Stimulated activated CD4-positive, alpha-beta T cell treated with anti-CD3 and anti-CD28 coated beads, Interleukin-2, amount 100 ng/mL, for 48 hours (primary cell): ENCODE results near the gene GFRA1.

Source experiments
- DNase-seq, 2 donors: peaks; one replicate each; pipeline ENCODE4 v3.0.0-alpha.2; 2020

GFRA1 gene, protein sequence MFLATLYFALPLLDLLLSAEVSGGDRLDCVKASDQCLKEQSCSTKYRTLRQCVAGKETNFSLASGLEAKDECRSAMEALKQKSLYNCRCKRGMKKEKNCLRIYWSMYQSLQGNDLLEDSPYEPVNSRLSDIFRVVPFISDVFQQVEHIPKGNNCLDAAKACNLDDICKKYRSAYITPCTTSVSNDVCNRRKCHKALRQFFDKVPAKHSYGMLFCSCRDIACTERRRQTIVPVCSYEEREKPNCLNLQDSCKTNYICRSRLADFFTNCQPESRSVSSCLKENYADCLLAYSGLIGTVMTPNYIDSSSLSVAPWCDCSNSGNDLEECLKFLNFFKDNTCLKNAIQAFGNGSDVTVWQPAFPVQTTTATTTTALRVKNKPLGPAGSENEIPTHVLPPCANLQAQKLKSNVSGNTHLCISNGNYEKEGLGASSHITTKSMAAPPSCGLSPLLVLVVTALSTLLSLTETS

DNA sequence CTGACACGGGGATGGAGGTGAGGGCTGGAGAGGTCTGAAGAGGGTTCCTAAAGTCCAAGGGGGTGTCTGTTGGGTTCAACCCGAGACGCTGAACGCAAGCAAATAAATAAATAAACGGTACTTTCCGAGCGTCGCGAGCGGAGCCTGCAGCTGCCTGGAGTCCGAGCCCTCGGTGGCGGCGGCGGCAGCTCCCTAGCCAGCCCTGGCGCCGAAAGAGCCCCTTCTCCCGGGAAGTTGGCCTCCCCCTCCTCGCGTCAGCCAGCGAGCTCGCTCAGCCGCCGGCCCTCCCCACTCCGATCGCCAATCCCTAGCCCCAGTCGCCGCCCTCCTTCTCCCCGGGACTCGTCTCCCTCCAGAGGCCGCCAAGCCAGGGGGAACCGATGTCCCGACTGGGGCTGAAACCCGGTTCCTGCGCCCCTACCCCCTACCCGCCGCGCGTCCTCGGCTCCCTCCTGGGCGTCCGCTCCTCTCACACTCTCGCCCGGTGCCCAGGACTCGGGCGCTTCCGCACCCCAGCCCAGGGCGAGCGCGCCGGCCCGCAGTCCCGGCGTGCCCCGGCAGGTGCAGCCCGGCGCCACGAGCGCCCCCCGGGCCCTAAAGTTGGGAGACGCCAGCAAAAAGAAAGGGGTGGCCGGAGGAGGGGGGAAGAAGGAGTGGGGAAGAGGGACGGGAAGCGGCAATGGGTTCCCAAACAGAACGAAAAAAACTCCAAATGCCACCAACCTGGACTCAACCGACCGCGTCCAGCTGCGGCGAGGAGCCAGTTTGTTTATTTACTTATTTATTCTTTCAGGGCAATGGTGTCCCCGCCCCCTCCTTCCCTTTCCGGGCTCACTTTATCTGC is at the start of gene GFRA1:
TSS of gene GFRA1 (minus strand) at position 767 of the 844 bp plus-strand sequence. CDS start 1,177 bp downstream, outside the sequence.
- DNase-seq = no peak

GRCh38 chr10:116316503-116316902 is 43.5 kb upstream of the GFRA1 start:
- no peak for DNase-seq

DNA sequence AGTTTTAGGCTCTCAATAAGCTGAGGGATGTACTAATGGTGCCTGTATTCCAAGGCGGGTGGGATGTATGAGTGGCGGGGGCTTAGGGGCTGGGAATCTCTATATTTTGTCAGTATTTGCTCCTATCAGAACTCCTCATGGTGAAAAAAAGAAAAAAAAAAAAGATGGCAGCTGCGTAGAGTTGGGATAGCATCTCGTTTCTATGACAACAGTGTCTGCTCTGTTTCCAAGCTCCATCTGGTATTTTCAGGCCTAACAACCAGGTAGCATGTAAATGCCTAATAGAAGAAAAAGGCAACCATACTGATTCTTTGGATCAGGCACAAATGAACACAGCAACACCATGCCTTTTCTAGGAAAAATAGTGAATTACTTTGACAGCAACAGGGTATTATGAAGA is 39.5 kb upstream of the GFRA1 start:
- DNase-seq = no peak

- no peak for DNase-seq
Measured at GRCh38 chr10:116311706-116312490, 38.9 kb upstream of the GFRA1 start.

DNA sequence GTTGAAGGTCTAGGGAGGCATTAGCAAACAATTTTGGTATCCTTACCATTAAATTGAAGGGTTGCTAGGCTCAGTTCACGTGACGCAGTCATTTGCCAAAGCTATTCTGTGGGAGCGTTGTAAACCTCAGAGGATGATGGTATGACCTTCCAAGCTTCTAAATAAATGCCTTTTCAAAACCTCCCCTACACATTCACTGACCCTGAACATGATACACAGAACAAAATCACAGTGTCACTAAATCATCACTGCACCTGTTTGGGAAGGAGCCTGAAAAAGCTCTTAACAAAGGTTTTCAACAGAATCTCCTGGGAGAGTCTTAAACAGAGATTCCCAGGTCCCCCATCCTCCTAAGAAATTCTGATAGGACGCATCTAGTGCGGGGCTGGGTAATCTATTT is 38.0 kb upstream of the GFRA1 start:
- no peak for DNase-seq

DNA sequence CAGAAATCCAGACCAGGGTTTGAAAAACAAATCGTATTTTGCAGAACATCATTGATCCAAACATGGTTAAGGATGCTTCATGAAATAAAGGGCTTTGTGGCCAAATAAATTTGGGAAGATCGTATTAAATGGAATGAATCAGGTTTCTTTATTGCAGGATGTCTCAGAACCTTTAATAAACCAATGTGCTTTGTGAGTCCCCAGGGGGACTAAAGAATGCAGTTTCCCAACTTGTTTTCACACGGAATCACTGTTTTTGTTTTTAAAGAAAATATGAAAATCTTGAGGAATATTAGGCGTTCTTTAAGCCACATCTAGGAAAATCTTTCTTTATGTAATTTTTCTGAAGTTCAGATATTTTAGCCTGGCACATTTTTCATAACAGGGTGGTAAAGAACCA is 34.4 kb upstream of the GFRA1 start:
- DNase-seq = no peak

GRCh38 chr10:116306847-116307246 is 33.8 kb upstream of the GFRA1 start:
- DNase-seq = no peak

DNA sequence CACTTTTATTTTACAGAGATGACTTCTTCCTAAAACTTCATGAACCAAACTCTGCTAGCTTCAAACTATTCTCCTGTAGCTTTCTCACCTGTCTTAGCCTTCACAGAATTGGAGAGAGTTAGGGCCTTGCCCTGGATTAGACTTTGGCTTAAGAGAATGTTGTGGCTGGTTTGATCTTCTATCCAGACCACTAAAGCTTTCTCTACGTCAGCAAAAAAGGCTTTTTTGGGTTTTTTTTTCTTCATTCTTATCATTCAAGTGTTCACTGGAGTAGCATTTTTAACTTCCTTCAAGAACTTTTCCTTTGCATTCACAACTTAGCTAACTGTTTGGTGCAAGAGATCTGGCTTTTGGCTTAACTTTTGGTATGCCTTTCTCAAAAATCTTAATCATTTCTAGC is 31.9 kb upstream of the GFRA1 start:
- DNase-seq = no peak

DNA sequence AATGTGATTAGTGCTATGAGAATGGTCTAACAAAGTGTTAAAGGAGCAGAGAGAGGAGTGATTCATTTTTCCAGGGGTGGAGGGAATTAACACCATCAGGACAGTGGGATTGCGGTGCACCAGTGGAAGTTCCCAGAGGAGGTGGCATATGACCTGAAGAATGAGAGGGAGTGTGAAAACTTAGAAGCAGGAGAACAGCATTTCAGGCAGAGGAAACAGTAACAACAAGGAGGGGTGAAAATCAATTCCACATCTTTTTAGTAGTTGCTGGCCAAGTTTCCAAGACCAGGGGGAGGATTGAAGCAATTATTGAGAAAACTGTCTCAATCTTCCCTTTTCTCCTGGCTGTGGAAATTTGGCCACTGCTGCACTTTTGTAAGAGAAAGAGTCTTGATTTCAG is 27.5 kb upstream of the GFRA1 start:
- DNase-seq = no peak

DNA sequence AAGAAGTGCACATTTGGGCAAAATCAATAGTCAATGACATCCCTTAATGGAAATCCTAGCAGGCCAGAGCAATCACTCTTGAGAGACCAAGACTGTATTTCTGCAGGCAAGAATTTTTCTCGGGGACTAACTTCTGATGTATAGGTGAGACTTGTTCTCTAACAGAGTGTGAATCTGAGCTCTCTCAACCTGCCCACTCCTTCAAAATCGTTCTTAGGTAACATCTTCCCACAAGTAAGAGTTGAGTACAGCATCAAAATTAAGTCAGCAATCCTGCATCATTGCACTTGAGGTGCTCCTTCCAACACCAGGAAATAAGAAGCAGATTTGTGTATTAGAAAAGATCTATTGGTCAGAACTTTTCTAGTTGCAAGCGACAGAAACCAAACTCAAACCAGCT is 25.6 kb upstream of the GFRA1 start:
- DNase-seq = no peak

DNA sequence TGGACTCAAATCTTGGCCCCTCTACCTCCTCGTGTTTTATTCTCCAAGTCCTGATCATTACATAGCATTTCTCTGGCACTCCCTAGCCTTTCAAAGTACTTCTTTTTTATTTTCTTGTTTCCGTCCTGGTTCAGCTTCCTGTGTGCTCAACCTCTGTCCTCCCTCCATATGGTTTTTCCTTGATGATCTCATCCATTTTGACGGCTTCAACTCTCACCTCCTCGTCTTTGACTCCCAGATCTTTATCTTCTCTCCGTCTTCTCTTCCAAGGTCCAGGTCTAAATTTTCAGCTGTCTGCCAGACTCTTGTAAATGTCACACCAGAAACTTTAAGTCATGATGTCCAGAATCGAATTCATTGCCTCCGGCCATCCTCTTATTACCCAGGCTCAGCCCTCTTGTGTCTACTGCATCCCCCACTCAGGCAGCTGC is 23.3 kb upstream of the GFRA1 start:
- no peak for DNase-seq

GRCh38 chr10:116292493-116292892 is 19.5 kb upstream of the GFRA1 start:
- no peak for DNase-seq

GRCh38 chr10:116289652-116290051 is 16.6 kb upstream of the GFRA1 start:
- no peak for DNase-seq

DNA sequence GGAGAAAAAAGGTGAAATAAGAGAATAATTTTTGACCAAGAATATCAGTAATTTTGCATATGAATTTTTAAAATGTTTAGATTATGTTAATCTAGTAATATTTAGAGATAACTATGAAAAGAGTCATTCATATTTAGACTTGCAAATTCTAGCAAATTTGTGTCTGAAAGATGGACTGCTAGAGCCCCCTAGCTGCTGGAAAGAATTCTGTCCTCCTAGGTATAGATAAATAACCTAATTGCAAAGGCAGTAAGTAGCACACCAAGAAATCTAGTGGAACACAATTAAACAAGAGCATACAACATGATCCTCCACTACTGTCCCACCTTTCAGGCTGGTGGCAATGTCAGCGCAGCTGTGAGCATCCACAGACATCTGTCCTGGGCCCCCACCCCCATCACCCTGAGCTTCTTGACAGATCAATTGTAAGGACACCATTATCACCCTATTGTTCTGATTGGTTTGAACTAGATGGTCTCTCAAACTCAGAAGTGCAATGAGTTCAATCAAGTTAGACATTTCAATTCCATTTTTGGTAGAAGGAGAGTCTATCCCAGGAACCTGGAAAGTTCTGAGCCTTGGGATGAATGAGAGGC is 15.0 kb upstream of the GFRA1 start:
- no peak for DNase-seq

- DNase-seq = no peak
Measured at GRCh38 chr10:116286626-116287200, 13.7 kb upstream of the GFRA1 start.

- no peak for DNase-seq
Measured at GRCh38 chr10:116281775-116282174, 8.8 kb upstream of the GFRA1 start.

DNA sequence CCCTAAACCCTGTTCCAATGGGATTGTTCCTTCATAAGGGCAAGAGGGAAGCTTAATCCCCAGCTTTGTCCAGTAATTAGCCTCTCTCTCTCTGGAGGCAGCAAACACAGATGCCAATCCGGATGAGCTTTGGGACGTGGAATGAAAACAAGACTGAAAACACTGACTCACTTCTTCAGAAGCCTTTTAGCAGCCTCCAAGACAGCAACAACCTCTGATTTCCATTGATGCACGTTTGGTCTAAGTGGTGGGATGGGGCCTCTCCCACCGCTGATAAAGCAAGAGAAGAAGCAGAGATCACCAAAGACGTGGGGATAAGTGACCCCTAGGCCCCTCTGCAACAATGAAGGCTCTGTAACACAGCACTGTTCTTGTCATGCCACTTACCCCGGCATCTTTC is 5.8 kb upstream of the GFRA1 start:
- no peak for DNase-seq

DNA sequence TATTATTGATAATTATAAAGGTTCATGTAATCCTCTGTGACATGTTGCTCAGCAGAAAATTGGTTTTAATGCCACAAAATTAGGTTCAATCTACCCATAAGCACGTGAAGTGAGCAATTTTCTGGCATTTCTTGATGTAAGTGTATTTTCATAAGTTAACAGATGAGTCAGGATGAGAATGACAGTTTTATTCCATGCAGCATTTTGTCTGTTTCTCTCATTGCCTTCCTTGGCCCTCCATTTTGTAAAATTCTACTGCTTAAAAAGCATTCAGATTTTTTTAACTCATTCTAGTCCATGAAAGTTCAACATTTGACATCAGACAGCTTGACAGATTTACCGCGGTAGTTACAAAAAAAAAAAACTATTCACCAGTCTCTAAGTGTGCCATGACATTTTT is 4.0 kb upstream of the GFRA1 start:
- no peak for DNase-seq

DNA sequence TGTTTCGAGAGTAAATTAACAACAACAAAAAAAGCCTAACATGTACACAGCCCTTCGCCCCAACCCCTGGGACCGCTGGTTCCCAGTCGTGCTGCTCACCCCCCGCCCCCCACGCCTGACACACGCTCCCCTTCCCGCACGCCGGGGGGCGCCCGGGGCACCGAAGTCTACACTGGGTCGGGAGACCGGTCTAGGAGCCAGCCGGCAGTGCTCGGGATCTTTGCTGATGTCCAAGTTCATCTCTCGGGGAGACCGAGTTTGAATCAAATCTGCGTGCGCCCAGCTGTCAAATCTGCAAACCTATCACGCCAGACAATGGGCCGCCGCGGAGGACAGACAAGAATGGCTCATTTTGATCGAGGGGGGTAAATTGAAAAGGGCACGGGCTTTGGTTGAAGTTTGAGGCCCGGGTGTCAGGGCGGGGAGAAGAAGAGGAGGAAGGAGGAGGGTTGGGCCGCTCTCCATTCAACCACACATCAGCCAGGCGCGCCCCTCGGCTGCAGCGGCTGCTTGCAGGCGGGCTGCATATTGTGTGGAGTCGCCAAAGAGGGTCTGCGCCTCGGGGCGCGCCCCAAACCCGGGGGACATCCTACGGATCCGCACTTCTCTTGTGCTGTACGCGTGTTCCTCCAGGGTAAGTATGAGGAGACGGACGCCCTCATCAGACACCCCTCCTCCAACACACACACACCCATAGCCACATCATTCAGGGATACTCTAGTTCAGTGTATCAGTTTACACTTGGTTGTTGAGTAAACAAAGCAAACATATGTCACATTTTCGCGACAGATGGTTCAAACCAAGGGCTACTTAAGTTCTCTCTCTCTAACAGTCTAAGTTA is 1.3 kb upstream of the GFRA1 start:
- no peak for DNase-seq

- DNase-seq = no peak
Measured at GRCh38 chr10:116271593-116272439, 1.2 kb downstream of the GFRA1 start.
